ENCODE results near the gene PALM3. TPM values are rescaled to one million over a fixed set of nuclear protein-coding genes. Genes with fewer than 3 reads are reported as not detected.
"Not testable (repeated sequence)": the region's sequence is repeated elsewhere in the genome, so short reads cannot be mapped to it uniquely, and the experiment has no call there.

The PALM3 gene
- total and polyA plus RNA-seq, 2 donors (not counting 3 experiments of a cell fraction or from before 2014, with no cell fraction given): 0.08 to 0.31 TPM

DNA sequence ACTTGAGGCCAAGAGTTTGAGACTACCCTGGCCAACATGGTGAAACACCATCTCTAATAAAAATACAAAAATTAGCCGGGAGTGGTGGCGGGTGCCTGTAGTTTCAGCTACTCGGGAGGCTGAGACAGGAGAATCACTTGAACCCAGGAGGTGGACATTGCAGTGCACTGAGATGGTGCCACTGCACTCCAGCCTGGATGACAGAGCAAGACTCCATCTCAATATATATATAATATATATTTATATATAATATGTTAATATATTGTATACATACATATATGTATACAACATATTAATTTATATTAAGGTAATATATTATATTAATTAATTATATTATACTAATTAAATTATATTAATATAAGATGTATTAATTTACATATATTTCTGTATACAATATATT lies 42.1 kb downstream of the PALM3 start:
- H2AFZ ChIP-seq (ENCODE audit: low read depth, low read length); dilution Hi-C loops (cut with MboI; ENCODE audit: extremely low pct_ligation_motif_present, low sequenced_read_pairs); H3K9me1 ChIP-seq (replicated peaks; ENCODE audit: control insufficient read depth, extremely low read depth, insufficient read depth, low read length); H3K79me2 ChIP-seq (ENCODE audit: control insufficient read depth, insufficient read depth, low read length); H3K9me3 ChIP-seq (replicated peaks; ENCODE audit: control insufficient read depth, insufficient read depth, low read length); H3K4me1 ChIP-seq (ENCODE audit: control insufficient read depth, extremely low read depth, insufficient read depth, low read length); BruUV-seq (replicated peaks); H3K27me3 ChIP-seq (ENCODE audit: control insufficient read depth in 2 of 2, insufficient read depth in 2 of 2, low read length in 2 of 2); H4K20me1 ChIP-seq (replicated peaks; ENCODE audit: control insufficient read depth, extremely low read depth, insufficient read depth, low read length); intact Hi-C loops (cut with micrococcal nuclease); DNase-seq (ENCODE audit: low read depth, low spot score); H3K4me3 ChIP-seq (replicated peaks in 1 of 3; ENCODE audit: insufficient read depth in 1 of 3, low read depth in 1 of 3, low read length in 3 of 3); H3K27ac ChIP-seq (ENCODE audit: insufficient read depth, low read depth, low read length); FAIRE-seq; H3K36me3 ChIP-seq (ENCODE audit: control insufficient read depth in 2 of 2, extremely low read depth in 1 of 2, insufficient read depth in 2 of 2, low read length in 2 of 2); POLR2A ChIA-PET; H3K4me2 ChIP-seq (ENCODE audit: insufficient read depth, low read length); H3K9ac ChIP-seq (replicated peaks; ENCODE audit: extremely low read depth, insufficient read depth, low read length): not testable (repeated sequence)
- CTCF ChIA-PET: interaction anchor here (0.5 to 2.4 kb wide), 2 partner anchors 40 to 92 kb away, joined by 3 to 9 read pairs; no protein-coding TSS in a partner anchor

DNA sequence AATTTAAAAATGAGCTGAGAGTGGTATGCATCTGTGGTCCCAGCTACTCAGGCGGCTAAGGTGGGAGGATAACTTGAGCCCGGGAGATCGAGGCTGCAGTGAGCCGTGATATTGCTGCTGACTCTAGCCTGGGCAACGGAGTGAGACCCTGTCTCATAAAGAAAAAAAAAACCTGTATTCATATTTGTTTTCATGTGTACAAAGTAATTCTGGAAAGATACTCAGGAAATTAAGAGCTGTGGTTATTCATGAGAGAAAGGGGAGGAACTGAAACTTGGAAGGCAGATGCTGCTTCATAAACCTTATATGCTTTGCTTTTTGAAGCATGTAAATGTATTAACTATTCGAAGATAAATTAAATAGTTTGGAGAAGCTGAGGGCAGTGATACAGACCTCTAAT lies 42.8 kb downstream of the PALM3 start:
- TF ChIP-seq FOS (IDR thresholded peaks at IDR 0.05; ENCODE audit: borderline replicate concordance, insufficient read depth, low read length): no peak
- TF ChIP-seq EZH2 (IDR thresholded peaks at IDR 0.05; ENCODE audit: borderline replicate concordance, low read depth, low read length, severe bottlenecking): no peak
- no peak for TF ChIP-seq POLR2A (IDR thresholded peaks at IDR 0.05; ENCODE audit: low read depth, low read length)
- TF ChIP-seq JUN (IDR thresholded peaks at IDR 0.05; ENCODE audit: borderline replicate concordance, insufficient read depth, insufficient read length, low read depth): no peak
- TF ChIP-seq GATA2 (IDR thresholded peaks at IDR 0.05; ENCODE audit: insufficient read depth, insufficient read length, low read depth, low read length): no peak
- TF ChIP-seq POLR2AphosphoS5 (IDR thresholded peaks at IDR 0.05; ENCODE audit: insufficient read depth, low read depth, low read length): no peak
- TF ChIP-seq, protein P1, sequence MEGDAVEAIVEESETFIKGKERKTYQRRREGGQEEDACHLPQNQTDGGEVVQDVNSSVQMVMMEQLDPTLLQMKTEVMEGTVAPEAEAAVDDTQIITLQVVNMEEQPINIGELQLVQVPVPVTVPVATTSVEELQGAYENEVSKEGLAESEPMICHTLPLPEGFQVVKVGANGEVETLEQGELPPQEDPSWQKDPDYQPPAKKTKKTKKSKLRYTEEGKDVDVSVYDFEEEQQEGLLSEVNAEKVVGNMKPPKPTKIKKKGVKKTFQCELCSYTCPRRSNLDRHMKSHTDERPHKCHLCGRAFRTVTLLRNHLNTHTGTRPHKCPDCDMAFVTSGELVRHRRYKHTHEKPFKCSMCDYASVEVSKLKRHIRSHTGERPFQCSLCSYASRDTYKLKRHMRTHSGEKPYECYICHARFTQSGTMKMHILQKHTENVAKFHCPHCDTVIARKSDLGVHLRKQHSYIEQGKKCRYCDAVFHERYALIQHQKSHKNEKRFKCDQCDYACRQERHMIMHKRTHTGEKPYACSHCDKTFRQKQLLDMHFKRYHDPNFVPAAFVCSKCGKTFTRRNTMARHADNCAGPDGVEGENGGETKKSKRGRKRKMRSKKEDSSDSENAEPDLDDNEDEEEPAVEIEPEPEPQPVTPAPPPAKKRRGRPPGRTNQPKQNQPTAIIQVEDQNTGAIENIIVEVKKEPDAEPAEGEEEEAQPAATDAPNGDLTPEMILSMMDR (IDR thresholded peaks at IDR 0.05; ENCODE audit: extremely low read depth in 1 of 2, insufficient read depth in 1 of 2, low read depth in 1 of 2, low read length in 2 of 2): no peak
- no peak for TF ChIP-seq MYC (IDR thresholded peaks at IDR 0.05; ENCODE audit: low read depth, low read length)
- TF ChIP-seq, protein P2, sequence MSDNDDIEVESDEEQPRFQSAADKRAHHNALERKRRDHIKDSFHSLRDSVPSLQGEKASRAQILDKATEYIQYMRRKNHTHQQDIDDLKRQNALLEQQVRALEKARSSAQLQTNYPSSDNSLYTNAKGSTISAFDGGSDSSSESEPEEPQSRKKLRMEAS (IDR thresholded peaks at IDR 0.05; ENCODE audit: insufficient read depth, insufficient read length): no peak
- FAIRE-seq (no peak), DNase-seq (ENCODE audit: low read depth, low spot score) (no peak)
- peaks cover 6% of the 10 kb centered on the region for H3K4me1 ChIP-seq (ENCODE audit: control insufficient read depth, extremely low read depth, insufficient read depth, low read length)
- H4K20me1 ChIP-seq (replicated peaks; ENCODE audit: control insufficient read depth, extremely low read depth, insufficient read depth, low read length): no peaks in the 10 kb centered on the region
- ChIA-PET CTCF (interaction anchor here (0.5 to 2.4 kb wide), 5 partner anchors 8 to 93 kb away, joined by 3 to 9 read pairs (median 3); partner anchors contain the start of gene IL27RA), POLR2A (no interaction called here)
- H2AFZ ChIP-seq (ENCODE audit: low read depth, low read length): no peak overlapping the region
- BruUV-seq (replicated peaks): no TSS peak
- H3K9ac ChIP-seq (replicated peaks; ENCODE audit: extremely low read depth, insufficient read depth, low read length): no peak overlapping the region
- H3K9me3 ChIP-seq (replicated peaks; ENCODE audit: control insufficient read depth, insufficient read depth, low read length): no peaks in the 10 kb centered on the region
- intact Hi-C loops (cut with micrococcal nuclease) (no loop called here), dilution Hi-C loops (cut with MboI; ENCODE audit: extremely low pct_ligation_motif_present, low sequenced_read_pairs) (no loop called here)
- H3K4me3 ChIP-seq (replicated peaks in 1 of 3; ENCODE audit: insufficient read depth in 1 of 3, low read depth in 1 of 3, low read length in 3 of 3): no peak overlapping the region
- no peaks in the 10 kb centered on the region for H3K27me3 ChIP-seq (ENCODE audit: control insufficient read depth in 2 of 2, insufficient read depth in 2 of 2, low read length in 2 of 2)
- no peaks in the 10 kb centered on the region for H3K36me3 ChIP-seq (ENCODE audit: control insufficient read depth in 2 of 2, extremely low read depth in 1 of 2, insufficient read depth in 2 of 2, low read length in 2 of 2)
- H3K4me2 ChIP-seq (ENCODE audit: insufficient read depth, low read length): no peak overlapping the region
- H3K9me1 ChIP-seq (replicated peaks; ENCODE audit: control insufficient read depth, extremely low read depth, insufficient read depth, low read length): no peaks in the 10 kb centered on the region
- H3K79me2 ChIP-seq (ENCODE audit: control insufficient read depth, insufficient read depth, low read length): no peaks in the 10 kb centered on the region
- H3K27ac ChIP-seq (ENCODE audit: insufficient read depth, low read depth, low read length): no peak overlapping the region

Data from endothelial cell of umbilical vein (primary cell).